ENCODE data around the gene PNKP.
A peak's percentile ranks its signal among the peaks of the same experiment; 100 is the strongest.

PNKP gene

DNA sequence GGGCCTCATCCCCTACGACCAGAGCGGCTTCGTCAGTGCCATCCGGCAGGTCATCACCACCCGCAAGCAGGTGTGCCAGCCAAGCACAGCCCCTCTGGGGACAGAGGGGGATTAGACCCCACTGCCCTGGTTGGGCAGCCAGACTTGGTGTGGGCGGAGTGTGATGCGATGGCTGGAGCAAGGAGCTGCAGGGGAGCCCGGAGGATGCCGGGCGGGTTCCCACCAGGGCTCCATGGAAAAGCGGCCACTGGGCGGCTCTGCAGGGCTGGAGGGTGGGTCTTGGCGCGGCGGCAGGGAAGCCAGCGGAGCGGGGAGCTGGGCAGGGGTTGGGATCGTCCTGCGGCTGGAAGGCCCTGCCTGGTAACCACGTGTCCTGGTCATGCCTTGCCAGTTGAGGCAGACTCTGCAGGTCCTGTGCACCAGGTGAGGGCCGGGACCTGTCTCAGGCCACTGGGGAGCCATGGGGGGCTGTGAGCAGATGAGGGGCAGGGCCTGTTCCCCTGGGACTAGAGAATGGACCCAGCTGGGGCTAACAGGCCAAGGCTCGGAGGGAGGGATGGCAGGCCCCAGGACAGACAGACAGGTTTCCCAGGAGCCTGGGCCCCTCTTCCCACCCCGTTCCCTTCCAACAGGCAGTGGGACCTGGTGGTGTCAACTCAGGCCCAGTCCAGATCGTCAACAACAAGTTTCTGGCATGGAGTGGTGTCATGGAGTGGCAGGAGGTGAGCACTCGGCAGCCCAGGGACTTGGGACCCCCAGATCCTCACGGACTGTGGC lies 10.1 kb downstream of the PNKP start:
- no peak for DNase-seq

DNA sequence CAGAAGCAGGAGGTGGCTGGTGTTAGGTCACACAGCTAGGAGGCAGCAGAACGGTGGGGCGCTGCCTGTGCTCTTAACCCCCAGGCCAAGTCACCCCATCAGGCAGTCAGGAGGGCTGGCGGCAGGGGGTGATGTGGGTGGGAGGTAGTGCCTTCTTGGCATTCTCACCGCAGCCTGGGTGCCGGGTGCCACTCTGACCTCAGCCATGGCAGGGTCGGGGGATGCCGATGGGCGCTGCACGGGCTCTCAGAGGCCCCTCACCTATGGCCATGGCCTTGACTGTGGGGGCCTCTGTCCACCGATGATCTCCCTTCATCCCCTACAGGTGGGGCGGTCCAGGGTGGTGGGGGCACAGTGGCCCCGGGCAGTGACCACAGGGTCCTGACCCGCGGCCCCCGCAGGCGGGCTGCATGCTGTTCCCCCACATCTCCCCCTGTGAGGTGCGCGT lies 10.8 kb downstream of the PNKP start:
- DNase-seq: no peak

DNA sequence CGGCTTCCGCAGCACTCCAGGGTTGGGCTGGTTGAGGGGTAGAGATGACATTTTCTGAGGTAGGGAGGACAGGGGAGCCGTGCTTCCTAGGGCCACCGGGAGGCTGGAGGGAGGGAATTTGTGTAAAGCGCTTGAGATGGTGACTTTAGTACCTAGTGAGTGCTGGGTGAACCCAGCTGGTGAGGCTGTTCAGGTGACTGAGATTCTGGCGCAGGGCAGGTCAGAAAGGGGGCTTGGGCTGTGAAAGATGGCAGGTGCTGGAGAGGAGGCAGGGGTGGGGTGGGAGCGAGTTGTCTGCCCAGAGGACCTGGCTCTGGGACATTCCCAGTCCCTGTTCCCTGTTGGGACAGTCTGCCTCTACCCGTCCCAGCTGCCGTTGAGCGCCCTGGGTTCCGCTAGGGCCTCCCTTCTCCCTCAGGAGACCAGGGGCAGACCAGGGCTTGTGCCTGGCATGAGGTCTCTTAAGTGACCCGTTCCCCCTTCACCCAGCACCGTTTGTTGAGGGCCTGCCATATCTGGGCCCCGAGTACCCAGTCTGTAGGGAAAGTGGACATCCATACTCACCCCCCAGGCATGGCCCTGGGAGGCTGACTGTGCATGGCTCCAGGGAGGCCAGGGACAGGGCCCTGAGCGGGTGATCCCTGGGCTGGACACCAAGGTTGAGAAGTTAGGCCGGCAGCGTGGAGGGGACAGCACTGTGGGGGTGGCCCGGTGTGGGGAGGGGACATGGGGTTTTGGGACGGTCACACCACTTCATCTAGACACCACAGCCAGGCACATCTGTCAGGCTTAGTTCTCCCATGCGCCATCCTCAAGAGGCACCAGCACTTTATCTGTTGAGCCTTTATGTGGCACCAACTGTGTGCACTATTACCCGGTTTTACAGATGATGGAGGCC lies 11.5 kb downstream of the PNKP start:
- no peak for DNase-seq

DNA sequence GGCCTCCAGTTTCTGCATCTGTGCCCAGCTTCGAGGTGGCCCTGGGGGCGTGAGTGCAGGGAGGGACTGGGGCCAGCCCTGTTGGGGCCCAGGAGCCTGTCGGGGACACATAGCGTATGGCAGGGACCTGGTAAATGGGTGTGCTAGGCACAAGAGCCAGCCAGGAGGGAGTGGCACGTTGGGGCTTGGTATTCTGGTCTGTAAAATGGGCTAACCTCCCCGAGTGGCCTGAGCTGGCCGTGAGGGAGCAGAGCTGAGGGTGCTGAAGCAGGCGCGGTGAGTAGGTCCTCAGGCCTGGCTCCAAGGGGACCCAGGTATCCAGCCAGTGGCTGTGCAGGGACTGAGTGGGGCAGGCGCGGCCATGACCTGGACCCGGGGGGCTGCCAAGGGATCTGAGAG lies 12.1 kb downstream of the PNKP start:
- DNase-seq: no peak

DNA sequence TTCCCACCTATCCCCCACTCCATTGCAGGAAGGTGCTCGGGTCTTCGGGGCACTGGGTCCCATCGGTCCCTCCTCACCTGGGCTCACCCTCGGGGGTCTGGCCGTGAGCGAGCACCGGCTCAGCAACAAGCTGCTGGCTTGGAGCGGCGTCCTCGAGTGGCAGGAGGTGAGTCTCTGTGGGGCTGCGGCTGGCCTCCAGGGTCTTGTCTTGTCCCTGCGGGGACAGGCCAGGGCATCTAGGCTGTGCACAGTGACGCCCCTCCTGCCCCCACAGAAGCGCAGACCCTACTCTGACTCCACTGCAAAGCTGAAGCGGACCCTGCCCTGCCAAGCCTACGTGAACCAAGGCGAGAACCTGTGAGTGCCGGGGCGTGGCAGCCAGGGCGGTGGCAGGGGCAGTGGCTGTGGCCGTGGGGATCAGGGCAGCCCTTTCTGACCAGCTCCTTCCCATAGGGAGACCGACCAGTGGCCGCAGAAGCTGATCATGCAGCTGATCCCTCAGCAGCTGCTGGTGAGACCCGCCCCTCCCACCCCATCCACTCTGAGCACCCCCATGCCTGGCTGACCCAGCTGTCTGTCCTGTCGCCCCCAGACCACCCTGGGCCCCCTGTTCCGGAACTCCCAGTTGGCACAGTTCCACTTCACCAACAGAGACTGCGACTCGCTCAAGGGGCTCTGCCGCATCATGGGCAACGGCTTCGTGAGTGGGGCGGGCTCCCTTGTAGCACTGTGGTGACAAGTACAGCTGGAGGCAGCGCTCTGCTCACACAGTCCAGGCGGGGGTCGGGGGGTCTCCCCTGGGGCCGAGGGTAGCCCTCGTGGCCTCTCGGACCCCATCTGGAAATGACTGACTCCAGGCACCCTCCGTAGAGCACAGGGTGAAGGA lies 12.8 kb downstream of the PNKP start:
- no peak for DNase-seq

DNA sequence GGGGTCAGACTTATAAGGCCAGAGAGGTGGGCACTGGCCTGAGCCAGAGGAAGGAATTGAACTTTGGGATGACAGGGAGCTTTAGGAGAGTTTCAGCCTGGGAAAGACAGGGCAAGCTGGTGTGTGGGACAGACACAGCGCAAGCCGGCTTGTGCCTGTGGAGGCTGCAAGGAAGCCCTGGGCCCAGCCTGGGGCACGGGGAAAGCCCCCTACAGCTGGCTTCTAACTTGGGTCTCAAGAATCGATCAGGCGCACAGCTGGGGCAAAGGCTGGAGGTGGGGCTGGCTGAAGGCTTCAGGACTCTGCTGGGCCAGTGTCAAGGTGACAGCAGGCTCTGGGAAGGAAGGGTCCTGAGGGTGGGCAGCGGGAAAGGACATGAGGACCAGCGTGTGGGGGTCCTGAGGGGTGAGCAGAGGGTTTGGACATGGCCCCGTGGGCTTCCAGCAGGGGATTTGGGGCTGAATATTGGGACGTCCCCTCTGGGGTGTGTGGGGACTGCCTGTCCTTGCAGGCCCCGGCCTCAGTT lies 13.5 kb downstream of the PNKP start:
- DNase-seq: no peak

DNA sequence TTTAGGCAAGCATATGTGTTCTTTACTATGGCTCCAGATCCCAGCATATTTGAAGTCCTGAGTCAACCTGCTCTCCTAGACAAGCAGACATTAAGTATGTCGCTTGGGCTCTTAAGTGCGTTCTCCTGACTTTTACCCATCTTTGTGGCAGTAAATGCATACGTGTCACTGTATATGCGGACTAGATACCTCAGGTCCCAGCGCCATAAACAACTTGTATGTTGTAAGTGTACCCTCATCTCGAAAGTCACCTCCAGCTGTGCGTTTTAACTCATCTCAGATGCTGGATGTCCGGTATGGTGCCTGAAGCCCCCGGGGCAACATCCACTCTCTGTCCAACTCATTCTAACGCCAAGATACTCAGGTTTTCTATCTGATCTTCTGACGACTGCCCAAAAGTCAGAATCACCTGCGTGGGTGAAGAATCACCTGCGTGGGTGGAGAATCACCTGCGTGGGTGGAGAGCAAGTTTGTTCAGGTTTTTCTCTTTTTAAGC lies 14.7 kb downstream of the PNKP start:
- no peak for DNase-seq

DNA sequence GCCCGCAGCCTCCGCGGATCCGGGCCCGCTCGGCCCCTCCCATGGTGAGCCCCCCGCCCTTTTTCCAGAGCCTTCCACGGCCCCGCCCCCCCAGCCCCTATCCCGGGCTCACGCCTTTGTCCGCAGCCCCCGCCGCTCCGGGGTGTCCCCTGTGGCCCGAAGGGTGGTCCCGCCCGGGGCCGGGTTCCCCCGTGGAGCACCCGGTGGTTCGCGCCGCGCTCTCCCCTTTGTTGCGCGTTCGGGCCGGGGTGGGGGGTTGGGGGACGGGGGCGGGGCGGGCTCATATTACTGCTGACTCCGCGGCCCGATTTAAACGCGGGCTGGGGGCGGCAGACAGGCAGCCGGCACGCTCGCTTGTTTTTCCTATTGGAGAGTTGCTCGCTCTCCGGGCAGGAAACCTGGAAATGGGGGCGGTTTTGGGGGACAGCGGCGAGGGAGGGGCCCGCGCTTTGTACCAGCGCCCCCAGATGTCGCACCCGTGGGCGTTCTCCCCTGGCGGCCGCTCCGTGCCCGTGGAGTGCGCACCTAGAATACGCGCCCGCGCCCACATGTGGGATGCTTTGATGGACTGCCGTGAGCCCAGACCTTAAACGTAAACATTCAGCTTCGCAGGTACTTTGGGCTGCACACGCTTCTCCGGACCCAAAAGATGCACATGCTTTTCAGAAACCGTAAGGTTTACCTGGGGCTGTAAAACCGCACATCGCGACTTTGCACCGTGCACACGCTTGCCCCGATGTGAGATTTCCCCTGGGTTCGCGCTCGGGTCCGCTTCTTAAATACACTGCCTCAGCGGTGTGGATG lies 15.7 kb downstream of the PNKP start:
- DNase-seq: peak; percentile 45

DNA sequence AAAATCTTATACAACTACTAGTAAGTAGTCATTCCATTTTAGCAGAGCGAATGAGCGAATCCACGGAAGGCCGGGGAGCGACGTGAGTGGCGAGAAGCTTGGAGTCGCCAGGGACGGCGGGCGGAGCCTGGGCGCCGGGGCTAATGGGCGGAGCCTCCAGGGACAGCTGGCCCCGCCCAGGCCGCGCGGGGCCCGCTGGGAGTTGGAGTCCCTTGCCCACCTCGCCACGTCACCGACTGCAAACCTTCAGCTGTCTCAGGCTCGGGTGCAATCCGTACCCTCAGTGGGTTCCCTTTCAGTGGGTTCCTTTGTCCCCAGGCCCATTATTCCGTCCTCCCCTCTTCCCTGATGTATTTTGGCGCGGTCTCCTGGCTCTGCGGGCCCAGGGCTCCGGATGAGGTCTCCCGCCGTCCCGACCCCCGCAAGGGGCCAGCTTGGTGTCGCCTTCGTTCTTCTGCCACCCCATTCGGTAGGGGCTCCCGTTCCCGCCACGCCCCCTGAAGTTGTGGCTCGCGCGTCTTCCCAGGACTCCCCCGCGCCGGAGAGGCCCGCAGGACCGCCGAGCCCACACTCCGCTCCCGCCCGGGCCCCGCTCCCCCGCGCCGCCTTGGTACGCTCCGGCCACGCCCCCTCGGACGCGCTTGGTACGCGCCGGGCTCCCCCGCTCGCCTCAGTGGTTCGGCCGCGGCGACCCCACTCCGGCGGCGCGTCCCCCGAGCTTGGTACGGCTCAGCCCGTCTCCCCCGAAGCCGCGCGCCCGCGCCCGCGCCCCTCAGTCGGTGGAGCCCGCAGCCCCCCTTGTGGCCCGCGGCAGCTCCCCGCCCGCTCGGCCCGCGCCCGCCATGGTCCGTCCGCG lies 16.7 kb downstream of the PNKP start, which contains the start of gene PTOV1:
Gene PTOV1, plus strand, starts transcription at position 673 of the 856 bp plus-strand sequence.
- peak; percentile 93 for DNase-seq

DNA sequence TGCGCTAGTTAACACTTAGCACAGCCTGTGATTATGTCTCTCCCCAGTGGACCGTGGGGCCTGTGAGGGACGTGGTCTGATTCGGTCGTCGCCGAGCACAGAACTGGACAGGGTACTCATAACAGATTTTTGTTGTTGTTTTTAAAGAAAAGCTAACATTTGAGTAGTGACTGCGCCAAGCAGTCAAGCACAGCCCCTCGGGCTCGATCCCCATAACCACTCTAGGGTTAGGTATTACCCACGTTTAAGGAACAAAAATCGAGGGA lies 17.2 kb downstream of the PNKP start:
- no peak for DNase-seq

DNA sequence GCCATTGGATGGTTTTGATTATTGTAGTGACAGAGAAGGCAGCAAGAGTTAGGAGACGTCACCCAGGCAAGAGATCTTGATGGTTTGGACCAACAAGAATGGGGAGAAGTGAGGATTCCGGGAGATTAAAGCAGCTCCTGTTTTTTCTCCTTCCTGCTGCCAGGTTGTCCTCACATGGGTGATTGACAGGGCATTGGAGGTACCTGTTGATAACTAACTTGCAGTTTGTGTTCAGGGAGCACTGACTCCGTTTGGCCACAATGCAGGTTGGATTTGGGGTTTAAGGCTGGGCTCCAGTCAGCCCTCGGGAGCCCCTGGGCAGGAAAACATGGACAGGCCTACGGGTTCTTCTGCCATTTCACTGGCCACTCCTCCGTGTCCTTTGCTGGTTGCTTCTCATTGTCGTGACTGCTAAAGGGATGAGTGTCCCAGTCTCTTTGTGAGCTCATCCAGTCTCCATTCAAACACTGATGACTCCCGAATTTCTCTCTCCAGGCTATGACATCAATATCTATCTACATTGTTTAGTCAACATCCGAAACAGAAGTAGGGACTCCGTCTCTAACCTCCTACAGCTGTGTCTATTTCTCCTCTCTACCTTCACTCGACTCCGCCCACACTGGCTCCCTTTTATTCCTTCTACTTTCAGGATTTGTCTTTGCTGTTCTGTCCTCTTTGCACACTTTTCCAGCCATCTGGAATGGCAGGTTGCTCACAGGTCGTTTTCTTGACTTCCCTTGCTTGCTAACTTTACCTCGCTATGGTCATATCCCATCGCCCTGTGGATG lies 17.7 kb downstream of the PNKP start:
- no peak for DNase-seq

DNA sequence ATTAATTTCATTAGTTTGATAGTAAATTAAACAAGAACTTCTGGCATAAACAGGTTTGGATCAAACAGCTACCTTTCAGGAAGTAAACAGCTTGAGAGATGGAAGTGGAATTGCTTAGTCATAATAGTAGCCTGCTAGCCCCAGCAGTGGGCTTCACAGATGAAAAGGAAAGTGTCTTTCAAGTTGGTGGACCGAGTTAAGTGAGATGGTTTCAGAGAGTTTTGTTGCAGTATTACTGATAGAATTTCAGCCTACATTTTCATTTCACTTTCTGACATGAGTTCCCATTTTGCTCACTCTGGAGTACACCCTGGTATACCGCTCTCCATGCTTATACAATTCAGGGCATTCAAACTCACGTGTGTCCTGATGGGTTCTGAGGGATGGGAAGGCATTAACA lies 18.4 kb downstream of the PNKP start:
- DNase-seq: no peak

DNA sequence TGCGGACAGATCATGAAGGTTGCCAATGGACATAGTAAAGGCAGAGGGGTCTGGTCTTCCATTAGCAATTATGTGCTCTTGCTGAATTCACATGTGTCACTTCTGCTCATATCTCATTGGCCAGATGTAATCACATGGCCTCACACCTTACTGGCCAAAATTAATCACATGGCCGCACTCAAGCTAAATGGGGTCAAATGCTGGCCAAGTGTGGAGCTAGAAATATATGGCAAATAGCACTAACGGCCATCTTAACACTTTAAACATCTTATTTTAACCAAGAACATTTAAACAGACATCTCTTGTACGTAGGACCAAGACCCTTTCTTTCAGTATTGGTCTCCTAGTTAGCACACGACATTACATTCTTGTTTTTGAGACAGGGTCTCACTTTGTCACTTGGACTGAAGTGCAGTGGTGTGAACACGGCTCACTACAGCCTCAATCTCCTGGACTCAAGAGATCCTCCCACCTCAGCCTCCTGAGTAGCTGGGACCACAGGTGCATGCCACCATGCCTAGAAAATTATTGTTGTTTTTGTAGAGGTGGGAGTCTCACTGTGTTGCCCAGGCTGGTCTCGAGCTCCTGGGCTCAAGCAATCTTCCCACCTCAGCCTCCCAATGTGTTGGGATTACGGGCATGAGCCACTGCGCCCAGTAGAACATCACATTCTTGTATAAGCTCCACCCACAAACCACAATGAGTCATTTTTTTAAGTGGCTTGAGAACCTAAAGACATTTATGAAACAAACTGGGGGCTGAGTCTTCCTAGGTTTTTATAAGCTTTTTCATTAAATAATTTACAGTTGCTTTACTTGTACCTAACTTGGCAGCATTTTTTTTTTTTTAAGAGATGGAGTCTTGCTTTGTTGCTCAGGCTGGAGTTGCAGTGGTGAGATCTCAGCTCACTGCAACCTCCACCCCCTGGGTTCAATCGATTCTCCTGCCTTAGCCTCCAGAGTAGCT lies 19.4 kb downstream of the PNKP start:
- peak; percentile 85 for DNase-seq

DNA sequence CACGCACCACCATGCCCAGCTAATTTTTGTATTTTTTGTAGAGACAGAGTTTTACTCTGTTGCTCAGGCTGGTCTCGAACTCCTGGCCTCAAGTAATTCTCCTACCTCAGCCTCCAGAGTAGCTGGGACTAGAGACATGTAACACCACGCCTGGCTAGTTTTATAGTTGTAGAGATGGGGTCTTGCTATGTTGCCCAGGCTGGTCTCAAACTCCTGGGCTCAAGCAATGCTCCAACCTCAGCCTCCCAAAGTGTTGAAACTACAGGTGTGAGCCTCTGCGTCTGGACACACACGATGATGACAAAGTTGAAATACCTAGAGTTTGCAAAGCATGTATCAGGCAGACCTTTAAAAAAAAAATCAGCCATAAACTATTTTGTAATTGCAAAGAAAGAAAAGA lies 21.0 kb downstream of the PNKP start:
- no peak for DNase-seq

DNA sequence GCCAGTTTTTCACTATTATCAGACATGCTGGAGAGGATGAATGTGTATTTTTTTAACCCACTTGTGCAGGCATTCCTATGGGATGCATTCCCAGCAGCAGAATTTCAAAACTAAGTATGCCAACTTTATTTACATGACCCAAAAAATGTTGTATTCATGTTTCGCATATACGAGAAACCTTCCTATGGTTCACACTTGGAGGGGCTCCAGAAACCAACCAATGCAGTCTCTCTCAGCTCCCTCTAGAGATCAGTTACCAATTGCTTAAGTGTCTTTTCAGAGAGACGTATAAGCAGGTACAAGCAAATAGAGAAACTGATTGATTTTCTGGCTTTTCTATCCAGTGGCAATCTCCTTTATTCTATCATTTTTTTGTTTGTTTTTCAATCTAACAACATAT lies 22.0 kb downstream of the PNKP start:
- no peak for DNase-seq

DNA sequence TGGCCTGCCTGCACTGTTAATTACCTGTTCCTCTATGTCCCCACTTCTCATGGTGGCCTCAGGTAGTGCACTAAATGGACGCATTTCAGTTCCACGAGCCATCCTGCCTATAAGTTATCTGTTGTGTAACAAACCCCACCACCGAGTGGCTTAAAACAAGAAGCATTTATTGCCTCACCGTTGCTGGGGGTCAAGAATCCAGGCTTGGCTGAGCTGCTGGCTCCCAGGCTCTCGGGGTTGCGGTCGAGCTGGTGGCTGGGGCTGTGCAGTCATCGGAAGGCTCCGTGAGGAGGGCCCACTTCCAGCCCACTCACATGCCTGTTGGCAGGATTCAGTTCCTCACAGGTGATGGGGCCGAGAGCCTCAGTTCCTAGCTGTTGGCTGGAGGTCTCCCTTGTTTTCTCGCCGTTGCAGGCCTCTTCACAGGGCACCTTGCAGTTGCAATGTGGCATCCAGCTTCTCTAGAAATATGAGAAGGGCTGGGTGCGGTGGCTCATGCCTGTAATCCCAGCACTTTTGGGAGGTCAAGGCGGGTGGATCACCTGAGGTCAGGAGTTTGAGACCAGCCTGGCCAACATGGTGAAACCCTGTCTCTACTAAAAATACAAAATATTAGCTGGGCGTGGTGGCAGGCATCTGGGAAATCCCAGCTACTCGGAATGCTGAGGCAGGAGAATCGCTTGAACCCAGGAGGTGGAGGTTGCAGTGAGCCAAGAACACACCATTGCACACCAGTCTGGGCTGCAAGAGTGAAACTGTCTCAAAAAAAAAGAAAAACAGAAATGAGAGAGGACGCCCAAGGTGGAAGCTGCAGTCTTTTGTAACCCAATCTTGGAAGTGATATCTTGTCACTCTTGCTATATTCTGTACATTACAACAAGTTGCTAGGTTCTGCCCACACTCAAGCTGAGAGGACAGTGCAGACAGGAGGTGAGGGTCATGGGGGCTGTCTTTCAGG lies 23.0 kb downstream of the PNKP start:
- no peak for DNase-seq

DNA sequence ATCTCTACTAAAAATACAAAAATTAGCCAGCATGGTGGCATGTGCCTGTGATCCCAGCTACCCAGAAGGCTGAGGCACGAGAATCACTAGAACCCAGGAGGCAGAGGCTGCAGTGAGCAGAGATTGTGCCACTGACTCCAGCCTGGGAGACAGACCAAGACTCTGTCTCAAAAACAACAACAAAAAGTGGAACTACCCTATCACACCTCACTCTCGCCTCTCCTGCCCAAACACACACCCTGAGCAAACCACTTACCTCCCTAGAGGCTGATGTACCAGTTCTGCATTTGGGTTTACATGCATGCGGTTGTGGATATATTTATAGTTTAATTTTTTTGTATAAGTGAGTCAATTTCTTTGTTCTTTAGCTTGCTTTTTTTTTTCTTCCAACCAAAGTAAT lies 24.1 kb downstream of the PNKP start:
- DNase-seq: no peak

Measured in fibroblast of skin of right quadriceps (primary cell).